Calu3 (cell line): Measurements from ENCODE around the gene CHTF8. TPM values are rescaled to one million over a fixed set of nuclear protein-coding genes. Genes with fewer than 3 reads are reported as not detected.
"Not testable (repeated sequence)": the region's sequence is repeated elsewhere in the genome, so short reads cannot be mapped to it uniquely, and the experiment has no call there.

Experiments used
- BruUV-seq: library from RNA; stranded (reverse); fragments of 400-500 nt; replicated peaks from 2 replicates; lab custom pipeline; 2021; lab: Mats Ljungman, UMichigan
- CTCF ChIA-PET: fragments of 300-600 bp; sonication (Branson Sonifier 250); formaldehyde crosslinking; loops from one replicate; lab custom pipeline; 2022; ENCODE audit warnings: antibody characterized with exemption; lab: Charles Lee
- DNase-seq: peaks from one replicate; pipeline ENCODE4 v3.0.0; 2022
- H3K27ac Mint-ChIP-seq: one replicate; pipeline ENCODE4 v1.8.0; 2022; ENCODE audit warnings: mixed read lengths; ENCODE audit not compliant: unreplicated experiment
- H3K27me3 Mint-ChIP-seq: one replicate; pipeline ENCODE4 v1.8.0; 2022; ENCODE audit warnings: mixed read lengths; ENCODE audit not compliant: unreplicated experiment
- H3K36me3 Mint-ChIP-seq: one replicate; pipeline ENCODE4 v1.8.0; 2022; ENCODE audit warnings: mild to moderate bottlenecking, moderate library complexity, mixed read lengths; ENCODE audit not compliant: insufficient read depth, unreplicated experiment
- H3K4me1 Mint-ChIP-seq: one replicate; pipeline ENCODE4 v1.8.0; 2022; ENCODE audit warnings: mild to moderate bottlenecking, low read depth, mixed read lengths; ENCODE audit not compliant: unreplicated experiment
- H3K4me3 Mint-ChIP-seq: one replicate; pipeline ENCODE4 v1.8.0; 2022; ENCODE audit warnings: mild to moderate bottlenecking, low read depth, moderate library complexity, mixed read lengths; ENCODE audit not compliant: unreplicated experiment
- H3K9me3 Mint-ChIP-seq: one replicate; pipeline ENCODE4 v1.8.0; 2022; ENCODE audit warnings: low read depth, mixed read lengths; ENCODE audit not compliant: unreplicated experiment
- CTCF ChIP-seq: fragments of 200-600 bp; IDR thresholded peaks from one replicate; pipeline ENCODE4 v1.8.0; 2022; ENCODE audit warnings: antibody characterized with exemption; ENCODE audit not compliant: unreplicated experiment
- intact Hi-C: fragments of 100-400 bp; cut with micrococcal nuclease; formaldehyde crosslinking; loops from one replicate; pipeline ENCODE4 v1.10.0; 2022; ENCODE audit not compliant: unreplicated experiment
- total RNA-seq: library from RNA; stranded (reverse); gene quantifications from 2 replicates; pipeline ENCODE4 v1.2.3, GENCODE V29; 2022

CHTF8 gene
- total RNA-seq, 1 experiment from 2014 or later: 146 TPM

GRCh38 chr16:69127966-69128510, 4.3 kb downstream of the CHTF8 start:
- Mint-ChIP-seq H3K4me3 (no peak overlapping the region), H3K9me3 (no peaks in the 10 kb centered on the region), H3K27ac (no peak overlapping the region), H3K4me1 (peaks cover 11% of the 10 kb centered on the region), H3K27me3 (no peaks in the 10 kb centered on the region), H3K36me3 (peaks cover 44% of the 10 kb centered on the region)
- DNase-seq: no peak
- no peak for TF ChIP-seq CTCF
- CTCF ChIA-PET: interaction anchor here (0.7 kb wide), 1 partner anchor 20 kb away, joined by 3 read pairs; no protein-coding TSS in a partner anchor
- intact Hi-C loops: loop anchor here (10.0 kb wide), 1 partner anchor 603 kb away; no protein-coding TSS in a partner anchor
- no TSS peak for BruUV-seq

DNA sequence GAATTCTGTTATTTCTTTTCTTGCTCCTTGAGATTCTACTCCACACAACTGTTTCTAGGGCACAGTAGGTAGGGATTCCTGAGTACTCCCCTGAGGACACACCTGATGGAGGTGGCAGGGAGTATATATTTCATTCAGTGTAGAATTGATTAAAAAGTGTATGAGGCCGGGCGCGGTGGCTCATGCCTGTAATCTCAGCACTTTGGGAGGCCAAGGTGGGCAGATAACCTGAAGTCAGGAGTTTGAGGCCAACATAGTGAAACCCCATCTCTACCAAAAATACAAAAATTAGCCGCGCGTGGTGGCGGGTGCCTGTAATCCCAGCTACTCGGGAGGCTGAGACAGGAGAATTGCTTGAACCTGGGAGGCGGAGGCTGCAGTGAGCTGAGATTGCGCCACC, 5.6 kb downstream of the CHTF8 start:
- H3K9me3 Mint-ChIP-seq, H3K27me3 Mint-ChIP-seq, H3K27ac Mint-ChIP-seq, DNase-seq, BruUV-seq, H3K4me3 Mint-ChIP-seq: not testable (repeated sequence)
- CTCF ChIA-PET: interaction anchor here (0.6 to 0.7 kb wide), 2 partner anchors 228 to 596 kb away, joined by 3 to 4 read pairs; no protein-coding TSS in a partner anchor
- intact Hi-C loops: loop anchor here (10.0 kb wide), 1 partner anchor 602 kb away; no protein-coding TSS in a partner anchor
- peaks cover 31% of the 10 kb centered on the region for H3K36me3 Mint-ChIP-seq
- H3K4me1 Mint-ChIP-seq: peaks cover 11% of the 10 kb centered on the region

GRCh38 chr16:69126221-69126620, 6.2 kb downstream of the CHTF8 start:
- Mint-ChIP-seq H3K27me3 (no peaks in the 10 kb centered on the region), H3K36me3 (peaks cover 28% of the 10 kb centered on the region), H3K27ac (no peak overlapping the region), H3K4me1 (peaks cover 11% of the 10 kb centered on the region), H3K9me3 (no peaks in the 10 kb centered on the region), H3K4me3 (no peak overlapping the region)
- no peak for DNase-seq
- CTCF ChIA-PET: no interaction called here
- intact Hi-C loops: loop anchor here (10.0 kb wide), 1 partner anchor 601 kb away; no protein-coding TSS in a partner anchor
- no TSS peak for BruUV-seq
- TF ChIP-seq CTCF: no peak

DNA sequence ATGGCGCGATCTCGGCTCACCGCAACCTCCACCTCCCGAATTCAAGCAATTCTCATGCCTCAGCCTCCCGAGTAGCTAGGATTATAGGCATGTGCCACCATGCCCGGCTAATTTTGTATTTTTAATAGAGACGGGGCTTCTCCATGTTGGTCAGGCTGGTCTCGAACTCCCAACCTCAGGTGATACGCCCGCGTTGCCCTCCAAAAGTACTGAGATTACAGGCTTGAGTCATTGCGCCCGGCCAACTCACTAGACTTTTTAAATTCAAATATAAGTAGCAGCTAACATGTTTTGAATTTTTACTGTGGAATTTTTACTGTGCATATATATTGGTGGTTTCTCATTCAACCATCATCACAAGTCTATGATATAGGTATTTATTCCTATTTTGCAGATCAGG, 7.4 kb downstream of the CHTF8 start:
- not testable (repeated sequence) for H3K27me3 Mint-ChIP-seq, H3K27ac Mint-ChIP-seq, H3K9me3 Mint-ChIP-seq, H3K4me3 Mint-ChIP-seq, H3K4me1 Mint-ChIP-seq, BruUV-seq, DNase-seq
- H3K36me3 Mint-ChIP-seq: peaks cover 30% of the 10 kb centered on the region
- intact Hi-C loops: loop anchor here (1.0 to 10.0 kb wide), 3 partner anchors 223 to 600 kb away; no protein-coding TSS in a partner anchor
- CTCF ChIA-PET: interaction anchor here (0.9 to 2.4 kb wide), 3 partner anchors 223 to 535 kb away, joined by 3 to 9 read pairs (median 4); no protein-coding TSS in a partner anchor

DNA sequence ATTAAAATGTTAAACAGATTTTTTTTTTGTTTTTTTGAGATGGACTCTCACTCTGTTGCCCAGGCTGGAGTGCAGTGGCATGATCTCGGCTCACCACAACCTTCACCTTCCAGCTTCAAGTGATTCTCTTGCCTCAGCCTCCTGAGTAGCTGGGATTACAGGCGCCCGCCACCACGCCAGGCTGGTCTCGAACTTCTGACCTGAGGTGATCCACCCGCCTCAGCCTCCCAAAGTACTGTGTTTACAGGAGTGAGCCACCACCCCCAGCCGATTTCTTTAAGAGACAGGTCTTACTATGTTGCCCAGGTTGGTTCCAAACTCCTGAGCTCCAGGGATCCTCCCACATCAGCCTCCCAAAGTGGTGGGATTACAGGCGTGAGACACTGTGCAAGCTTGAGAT, 8.0 kb downstream of the CHTF8 start:
- CTCF ChIA-PET: interaction anchor here (0.7 to 2.4 kb wide), 11 partner anchors 9 to 682 kb away, joined by 3 to 9 read pairs (median 3); no protein-coding TSS in a partner anchor
- not testable (repeated sequence) for BruUV-seq, H3K27me3 Mint-ChIP-seq, H3K27ac Mint-ChIP-seq, H3K4me3 Mint-ChIP-seq, H3K4me1 Mint-ChIP-seq, H3K9me3 Mint-ChIP-seq, DNase-seq
- H3K36me3 Mint-ChIP-seq: peaks cover 33% of the 10 kb centered on the region
- intact Hi-C loops: loop anchor here (1.0 to 10.0 kb wide), 3 partner anchors 222 to 600 kb away; no protein-coding TSS in a partner anchor
